GM10266 (cell line): ENCODE data around the gene ASF1B.
A peak's percentile ranks its signal among the peaks of the same experiment; 100 is the strongest.

Source experiments
- DNase-seq: peaks from one replicate; pipeline ENCODE4 v3.0.0; 2012; ENCODE audit errors: extremely low spot score
- TF ChIP-seq, protein P1 (sequence below): IDR thresholded peaks from 2 replicates; pipeline ENCODE4 v1.5.1; 2012; ENCODE audit warnings: mild to moderate bottlenecking, low read depth; ENCODE audit not compliant: control insufficient read depth, insufficient read depth; ENCODE audit errors: missing control alignments

Gene ASF1B

DNA sequence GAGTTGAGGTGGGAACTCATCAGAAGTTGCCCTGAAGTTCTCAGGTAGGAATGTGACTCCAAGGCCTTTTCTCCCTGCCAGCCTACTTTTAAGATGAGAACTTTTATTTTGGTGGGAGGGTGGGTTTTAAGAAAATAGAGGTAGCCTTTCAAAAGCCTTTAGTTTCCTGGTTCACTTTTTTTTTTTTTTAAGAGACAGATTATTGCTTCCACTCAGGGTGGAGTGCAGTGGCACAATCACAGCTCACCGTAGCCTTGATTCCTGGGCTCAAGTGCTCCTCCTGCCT is 53.8 kb downstream of the ASF1B start:
- TF ChIP-seq, protein P1, sequence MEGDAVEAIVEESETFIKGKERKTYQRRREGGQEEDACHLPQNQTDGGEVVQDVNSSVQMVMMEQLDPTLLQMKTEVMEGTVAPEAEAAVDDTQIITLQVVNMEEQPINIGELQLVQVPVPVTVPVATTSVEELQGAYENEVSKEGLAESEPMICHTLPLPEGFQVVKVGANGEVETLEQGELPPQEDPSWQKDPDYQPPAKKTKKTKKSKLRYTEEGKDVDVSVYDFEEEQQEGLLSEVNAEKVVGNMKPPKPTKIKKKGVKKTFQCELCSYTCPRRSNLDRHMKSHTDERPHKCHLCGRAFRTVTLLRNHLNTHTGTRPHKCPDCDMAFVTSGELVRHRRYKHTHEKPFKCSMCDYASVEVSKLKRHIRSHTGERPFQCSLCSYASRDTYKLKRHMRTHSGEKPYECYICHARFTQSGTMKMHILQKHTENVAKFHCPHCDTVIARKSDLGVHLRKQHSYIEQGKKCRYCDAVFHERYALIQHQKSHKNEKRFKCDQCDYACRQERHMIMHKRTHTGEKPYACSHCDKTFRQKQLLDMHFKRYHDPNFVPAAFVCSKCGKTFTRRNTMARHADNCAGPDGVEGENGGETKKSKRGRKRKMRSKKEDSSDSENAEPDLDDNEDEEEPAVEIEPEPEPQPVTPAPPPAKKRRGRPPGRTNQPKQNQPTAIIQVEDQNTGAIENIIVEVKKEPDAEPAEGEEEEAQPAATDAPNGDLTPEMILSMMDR: no peak
- no peak for DNase-seq

DNA sequence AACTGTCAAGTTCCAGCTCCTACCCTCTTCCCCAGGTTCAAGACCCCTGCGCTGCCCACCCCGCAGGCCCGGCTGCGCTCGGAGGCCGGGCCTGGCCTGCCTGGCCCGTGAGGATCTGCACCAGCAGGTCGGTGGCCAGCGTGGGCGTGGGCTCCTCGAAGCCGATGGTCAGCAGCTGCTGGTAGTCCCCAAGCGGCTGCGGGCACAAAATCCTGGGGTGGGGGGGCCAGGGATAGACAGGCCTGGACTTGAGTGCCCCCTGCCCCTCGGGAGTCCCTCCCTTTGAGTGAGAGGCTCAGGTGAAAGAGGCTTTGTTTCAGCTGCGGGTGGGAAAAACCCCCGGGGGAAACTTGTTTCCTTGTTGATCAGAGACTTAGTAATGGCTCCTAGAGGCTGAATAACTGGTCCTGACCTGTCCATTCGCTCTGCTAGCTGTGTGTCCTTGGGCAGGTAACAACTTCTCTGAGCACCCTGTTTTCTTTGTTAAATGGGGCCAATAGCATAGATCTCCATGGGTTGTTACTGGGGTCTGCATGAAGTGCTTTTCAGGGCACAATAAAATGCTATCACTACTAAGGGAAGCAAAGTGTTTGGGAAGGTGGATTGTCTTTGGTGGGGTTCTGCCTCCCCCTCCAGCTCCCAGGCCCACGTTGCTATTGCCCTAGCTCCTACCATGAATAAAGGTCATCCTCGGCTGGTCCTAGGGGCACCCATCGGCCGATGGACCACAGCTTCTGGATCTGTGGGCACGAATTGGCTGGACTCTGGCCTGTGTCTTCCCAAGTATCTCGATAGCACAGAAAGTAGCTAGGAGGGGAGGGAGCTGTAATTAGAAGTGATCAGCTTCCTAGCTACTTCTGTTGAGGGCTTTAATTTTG is 54.4 kb downstream of the ASF1B start:
- TF ChIP-seq, protein P1: no peak
- no peak for DNase-seq

DNA sequence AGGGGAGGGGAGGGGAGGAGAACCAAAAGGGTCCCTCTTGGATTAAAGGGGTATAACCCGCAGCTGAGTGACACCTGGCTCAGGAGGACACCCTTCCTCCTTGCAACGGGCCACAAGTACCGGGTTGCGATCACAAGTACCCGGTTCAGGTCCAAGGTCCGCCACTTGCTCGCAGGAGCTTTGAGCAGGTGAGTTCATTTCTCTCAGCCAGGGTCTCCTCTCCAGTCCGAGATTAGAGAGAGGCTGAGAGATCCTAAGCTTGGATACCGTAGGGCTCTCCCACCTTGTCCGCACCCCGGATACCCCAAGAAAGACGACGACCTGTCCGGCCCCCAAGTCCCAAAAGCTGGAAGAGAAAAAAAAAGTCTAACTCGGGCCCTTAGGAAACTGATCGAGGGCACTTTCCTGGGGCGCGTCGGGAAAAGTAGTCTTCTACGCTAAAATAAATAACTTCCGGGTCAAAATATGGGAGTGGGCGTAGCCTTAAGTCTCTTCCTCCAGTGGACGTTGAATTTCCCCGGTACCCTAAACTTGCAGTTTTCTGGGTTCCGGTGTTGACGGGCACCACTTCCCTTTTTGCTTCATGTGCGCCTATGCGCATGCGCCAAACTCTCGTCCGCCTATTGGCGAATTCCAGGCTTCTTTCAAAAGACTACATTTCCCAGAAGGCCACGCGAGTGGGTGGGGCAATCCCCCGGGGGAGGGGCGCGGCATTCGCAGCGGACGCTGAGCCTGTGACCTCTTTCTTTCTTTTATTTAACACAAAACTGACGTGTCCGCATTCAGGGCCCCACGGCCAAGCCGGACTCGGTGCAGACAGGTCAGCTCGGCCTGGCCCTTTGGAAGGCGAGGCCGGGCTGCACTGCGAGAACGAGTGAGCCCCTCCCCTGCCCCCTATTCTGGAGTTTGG is 55.2 kb downstream of the ASF1B start:
- TF ChIP-seq, protein P1: no peak
- peak; percentile 99 for DNase-seq

DNA sequence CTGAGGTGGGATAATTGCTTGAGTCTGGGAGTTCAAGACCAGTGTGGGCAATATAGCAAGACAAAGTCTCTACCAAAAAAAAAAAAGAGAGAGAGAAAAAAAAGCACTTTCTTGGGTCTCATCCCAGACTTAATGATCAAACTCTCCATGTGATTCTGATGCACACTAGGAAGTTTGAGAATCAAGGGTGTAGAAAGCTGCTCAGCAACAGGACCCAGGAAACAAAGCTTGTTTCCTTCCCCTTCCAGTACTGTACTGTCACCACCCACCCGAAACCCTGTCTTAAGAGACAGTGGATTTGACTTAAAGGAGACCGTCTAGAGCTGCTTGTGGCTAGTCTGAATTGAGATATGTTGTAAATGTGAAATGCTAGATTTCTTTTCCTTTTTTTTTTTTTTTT is 58.0 kb downstream of the ASF1B start:
- TF ChIP-seq, protein P1: no peak
- no peak for DNase-seq

DNA sequence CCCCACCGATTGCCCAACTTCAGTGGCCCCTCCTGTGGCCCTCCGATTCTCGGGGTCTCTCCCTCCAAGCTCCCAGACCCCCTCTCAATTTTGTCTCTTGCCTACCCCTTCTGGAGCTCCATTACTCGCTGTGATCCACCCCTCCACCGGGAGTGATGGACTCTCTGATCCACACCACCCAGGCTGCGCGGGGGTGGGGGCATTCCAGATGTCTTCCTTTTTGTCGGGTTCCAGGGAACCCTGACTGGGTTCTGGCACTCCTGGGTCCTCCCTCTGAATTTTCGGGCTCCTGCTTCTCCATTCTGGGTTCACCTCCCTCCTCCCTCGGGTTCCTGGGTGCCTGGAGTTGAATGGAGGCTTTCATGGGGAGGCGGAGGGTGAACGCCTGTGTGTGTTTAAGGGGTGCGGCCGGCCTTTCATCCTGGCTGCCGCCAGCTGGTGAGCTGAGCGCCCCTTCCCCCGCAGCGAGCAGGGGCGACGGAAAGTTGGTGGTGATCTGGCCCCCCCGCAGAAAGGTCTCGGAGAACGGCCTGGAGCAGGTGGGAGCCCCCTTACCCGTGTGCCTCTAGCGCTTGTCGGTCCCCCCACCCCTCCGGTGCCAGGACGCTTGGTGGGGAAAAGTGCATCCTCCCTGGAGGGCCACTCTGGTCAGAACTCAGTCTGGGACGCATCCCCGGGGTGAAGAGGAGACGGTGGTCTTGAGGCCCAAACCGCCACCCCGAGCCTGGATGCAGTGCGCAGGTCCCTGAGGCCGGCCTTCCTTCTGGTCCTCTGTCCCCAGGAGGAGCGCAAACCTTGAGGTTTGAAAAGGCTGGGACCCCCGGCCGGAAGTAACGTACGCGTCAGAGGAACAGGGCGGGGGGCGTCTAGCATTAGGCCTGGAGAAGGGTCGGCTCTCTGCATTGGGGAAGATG is 62.2 kb downstream of the ASF1B start:
- TF ChIP-seq, protein P1: no peak
- no peak for DNase-seq

DNA sequence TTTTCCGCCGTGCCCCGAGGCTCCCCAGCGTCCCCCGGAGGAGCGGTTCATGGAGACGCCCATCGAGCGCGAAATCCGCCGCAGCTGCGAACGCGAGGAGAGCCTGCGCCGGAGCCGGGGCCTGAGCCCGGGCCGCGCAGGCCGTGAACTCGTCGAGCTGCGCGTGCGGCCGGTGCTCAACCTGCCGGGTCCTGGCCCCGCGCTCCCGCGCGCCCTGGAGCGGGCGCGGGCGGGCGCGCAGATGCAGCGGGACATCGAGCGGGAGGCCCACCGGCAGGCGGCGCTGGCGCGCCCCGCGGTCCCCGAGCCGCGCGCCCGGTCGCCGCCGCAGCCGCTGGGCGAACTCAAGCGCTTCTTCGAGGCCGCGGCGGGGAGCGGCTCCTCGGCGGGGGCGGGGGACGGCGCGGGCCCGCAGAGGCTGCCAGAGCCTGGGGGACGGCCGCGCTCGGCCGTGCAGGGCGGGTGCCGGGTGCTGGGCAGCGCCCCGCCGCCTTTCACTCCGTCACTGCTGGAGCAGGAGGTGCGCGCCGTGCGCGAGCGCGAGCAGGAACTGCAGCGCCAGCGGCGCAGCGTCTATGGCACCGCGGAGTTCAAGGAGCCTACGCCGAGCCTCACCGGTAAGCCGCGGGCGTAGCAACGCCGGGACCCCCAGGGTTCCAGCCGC is 63.0 kb downstream of the ASF1B start:
- DNase-seq: peak; percentile 91
- TF ChIP-seq, protein P1: peak; percentile 89
